Astrocyte (in vitro differentiated cells and primary cell): ENCODE data around the gene LYPD6B.

ENCODE experiments used
- EZH2 ChIP-seq: IDR thresholded peaks from 2 replicates; pipeline ENCODE4 v1.6.1; 2012; ENCODE audit warnings: mild to moderate bottlenecking, low read length, inconsistent platforms; ENCODE audit not compliant: insufficient read depth
- TF ChIP-seq, protein P1 (sequence below): IDR thresholded peaks from 2 replicates; pipeline ENCODE4 v1.5.1; 2011; ENCODE audit warnings: low read depth, mild to moderate bottlenecking, inconsistent platforms, low read length, moderate library complexity; ENCODE audit not compliant: insufficient read depth

DNA sequence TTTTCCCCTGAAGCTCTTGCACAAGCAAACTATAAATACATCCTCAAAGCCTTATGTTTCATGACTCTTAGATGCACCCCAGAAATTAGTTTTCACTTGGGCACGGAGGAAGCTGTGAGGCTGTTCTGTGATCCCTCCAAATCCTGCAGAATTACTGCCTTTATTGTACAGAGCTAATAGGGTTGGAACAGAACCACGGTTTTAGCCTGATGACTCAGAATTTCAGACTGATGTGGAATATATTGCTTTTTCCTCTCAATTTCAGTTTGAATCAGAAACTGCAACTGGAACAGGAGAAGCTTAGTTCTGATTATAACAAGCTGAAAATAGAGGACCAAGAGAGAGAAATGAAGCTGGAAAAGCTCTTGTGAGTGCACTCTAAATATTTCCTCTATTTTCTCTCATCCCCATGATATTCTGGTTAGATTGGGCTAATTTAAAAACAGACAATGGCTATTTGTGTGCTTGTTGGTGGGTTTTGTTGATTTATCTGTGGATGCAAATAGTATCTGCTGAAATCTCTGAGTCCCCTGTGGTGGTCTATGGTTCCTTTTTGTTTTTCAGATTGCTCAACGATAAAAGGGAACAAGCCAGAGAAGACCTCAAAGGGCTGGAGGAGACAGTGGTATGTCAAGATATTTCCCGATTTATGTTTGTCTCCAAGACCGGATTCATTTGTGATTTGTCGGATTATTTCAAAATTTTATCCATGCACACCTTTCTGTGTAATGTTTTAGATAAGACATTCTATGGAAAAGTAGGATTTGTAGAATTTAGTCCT is 38.2 kb upstream of the LYPD6B start:
- TF ChIP-seq, protein P1, sequence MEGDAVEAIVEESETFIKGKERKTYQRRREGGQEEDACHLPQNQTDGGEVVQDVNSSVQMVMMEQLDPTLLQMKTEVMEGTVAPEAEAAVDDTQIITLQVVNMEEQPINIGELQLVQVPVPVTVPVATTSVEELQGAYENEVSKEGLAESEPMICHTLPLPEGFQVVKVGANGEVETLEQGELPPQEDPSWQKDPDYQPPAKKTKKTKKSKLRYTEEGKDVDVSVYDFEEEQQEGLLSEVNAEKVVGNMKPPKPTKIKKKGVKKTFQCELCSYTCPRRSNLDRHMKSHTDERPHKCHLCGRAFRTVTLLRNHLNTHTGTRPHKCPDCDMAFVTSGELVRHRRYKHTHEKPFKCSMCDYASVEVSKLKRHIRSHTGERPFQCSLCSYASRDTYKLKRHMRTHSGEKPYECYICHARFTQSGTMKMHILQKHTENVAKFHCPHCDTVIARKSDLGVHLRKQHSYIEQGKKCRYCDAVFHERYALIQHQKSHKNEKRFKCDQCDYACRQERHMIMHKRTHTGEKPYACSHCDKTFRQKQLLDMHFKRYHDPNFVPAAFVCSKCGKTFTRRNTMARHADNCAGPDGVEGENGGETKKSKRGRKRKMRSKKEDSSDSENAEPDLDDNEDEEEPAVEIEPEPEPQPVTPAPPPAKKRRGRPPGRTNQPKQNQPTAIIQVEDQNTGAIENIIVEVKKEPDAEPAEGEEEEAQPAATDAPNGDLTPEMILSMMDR = no peak
- TF ChIP-seq EZH2 = no peak
